Tongue (tissue), 2 donors: ENCODE data around the gene MCF2L. TPM values are rescaled to one million over a fixed set of nuclear protein-coding genes. Genes with fewer than 3 reads are reported as not detected.

Experiments used
- DNase-seq: peaks from one replicate; pipeline ENCODE4 v3.0.0-alpha.2; 2015
- total RNA-seq: library from RNA; depleted of rRNA; stranded (reverse); fragments of >200 nt; gene quantifications from one replicate; pipeline ENCODE4 v1.2.3, GENCODE V29; 2014

Gene MCF2L
- total RNA-seq, 1 donor from 2014 or later = 60.7 TPM

DNA sequence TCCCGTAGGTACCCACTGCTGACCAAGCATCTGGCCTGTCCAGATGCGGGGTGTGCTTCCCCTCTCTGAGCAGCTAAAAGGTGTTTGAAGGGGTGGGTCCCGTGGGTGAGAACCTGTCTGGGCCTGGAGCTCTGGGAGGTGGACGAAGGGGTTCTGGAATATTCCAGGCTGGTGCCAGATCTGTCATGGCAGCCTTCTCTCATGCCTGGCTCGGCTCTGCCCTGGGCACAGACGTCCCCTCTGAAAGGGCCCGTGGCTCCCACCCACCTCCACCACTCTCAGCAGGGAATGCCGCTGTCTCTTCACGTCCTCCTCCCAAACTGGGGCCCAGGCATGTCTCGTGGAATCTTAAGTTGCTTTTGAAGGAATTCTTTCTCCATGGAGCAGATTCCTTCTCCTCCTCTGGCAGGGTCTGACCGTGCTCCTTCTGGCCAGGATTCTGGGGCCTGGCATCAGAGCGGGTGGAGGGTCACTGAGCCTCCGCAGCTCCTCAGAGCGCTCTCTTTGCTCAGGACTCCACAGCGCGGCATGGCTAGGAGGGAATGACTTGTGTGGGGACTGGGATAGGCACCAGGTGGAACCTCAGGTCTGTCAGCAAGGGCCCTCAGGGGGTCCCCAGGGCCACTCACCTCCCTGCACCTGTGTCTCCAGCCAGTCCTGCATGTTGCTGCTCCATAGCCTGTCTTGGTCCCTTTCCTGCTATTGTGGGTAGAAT lies 5.9 kb upstream of the MCF2L start:
- DNase-seq = no peak

GRCh38 chr13:112963641-112964040 lies 5.4 kb upstream of the MCF2L start:
- DNase-seq = no peak

GRCh38 chr13:112964971-112965492 lies 4.0 kb upstream of the MCF2L start:
- peak; percentile 67 for DNase-seq

- DNase-seq = no peak
Observed at GRCh38 chr13:112965573-112966115, 3.4 kb upstream of the MCF2L start.

- DNase-seq = no peak
Observed at GRCh38 chr13:112966776-112967175, 2.2 kb upstream of the MCF2L start.

- no peak for DNase-seq
Observed at GRCh38 chr13:112967686-112968379, 1.2 kb upstream of the MCF2L start.

- peak; percentile 41 for DNase-seq
Observed at GRCh38 chr13:112968380-112968909, 569 bp upstream of the MCF2L start.

- DNase-seq = no peak
Observed at GRCh38 chr13:112969692-112970338, 801 bp downstream of the MCF2L start.

DNA sequence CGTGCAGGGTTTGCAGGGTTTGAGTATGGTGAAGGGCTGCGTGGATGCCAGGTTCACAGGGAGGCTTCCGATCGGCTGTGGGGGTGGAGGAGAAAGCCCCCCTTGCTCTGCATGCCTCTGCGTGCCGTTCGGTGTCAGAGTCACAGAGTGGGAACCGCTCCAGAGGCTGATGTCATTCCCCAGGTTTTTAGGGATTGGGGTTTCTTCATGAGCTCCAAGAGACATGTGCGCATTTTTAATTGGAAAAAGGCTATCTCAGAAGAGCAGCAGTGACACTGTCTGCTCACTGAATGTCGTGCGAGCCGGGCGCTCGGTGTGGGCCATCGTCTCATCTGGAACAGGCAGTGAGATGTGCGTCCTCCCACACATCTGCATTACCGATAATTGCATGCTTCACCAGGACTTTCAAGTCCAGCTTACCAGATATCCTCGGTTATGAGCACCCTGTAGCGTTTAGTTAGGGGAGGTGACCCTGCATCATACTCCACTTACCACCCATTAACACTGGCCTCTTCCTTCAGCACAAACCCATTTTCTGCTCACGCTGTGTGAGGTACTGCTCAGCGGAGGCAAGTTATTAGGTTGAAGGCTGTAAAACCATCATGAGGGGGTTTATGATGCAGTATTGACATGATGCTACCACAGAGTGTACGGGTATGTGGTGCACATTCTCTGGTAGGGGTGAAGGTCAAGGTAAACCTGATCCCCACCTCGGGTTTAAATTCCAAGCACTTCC lies 1.7 kb downstream of the MCF2L start:
- DNase-seq = peak; percentile 64

DNA sequence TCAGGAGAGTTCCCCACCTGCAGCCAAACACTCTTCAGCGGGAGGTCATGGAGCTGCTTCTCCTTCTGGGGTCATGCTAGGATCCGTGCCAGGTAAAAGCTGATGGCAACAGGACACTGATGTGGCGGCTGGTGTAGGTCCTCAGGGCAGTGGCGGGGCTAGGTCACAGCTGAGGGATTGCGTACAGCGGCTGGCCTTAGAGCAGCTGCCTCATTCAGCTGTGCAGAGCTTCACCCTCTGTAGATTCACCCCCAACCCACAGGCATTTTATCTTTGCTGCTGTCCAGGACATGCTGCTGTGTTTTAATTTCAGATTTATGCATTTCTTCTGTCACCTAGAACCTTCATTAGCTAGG lies 2.3 kb downstream of the MCF2L start:
- DNase-seq = peak; percentile 31

GRCh38 chr13:112972258-112972657 lies 3.2 kb downstream of the MCF2L start:
- no peak for DNase-seq

GRCh38 chr13:112972867-112973576 lies 4.0 kb downstream of the MCF2L start:
- DNase-seq = no peak

DNA sequence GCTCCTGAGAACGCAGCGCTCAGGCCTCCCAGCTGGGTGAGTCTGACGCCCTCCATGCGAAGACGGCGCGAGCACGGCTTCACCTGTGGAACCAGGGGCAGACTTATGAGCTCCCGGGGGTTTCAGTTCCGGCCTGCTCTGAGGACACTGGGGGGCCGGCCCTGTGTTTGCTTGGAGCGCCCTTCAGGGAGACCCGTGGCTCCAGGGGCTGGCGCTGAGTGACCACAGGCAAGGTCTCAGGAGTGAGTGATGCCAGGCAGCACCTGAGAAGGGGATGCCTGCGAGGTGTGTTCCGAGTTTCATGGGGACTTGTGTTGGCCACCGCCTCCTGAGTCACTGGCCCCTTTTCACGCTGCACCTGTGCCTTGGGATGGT lies 4.5 kb downstream of the MCF2L start:
- no peak for DNase-seq

DNA sequence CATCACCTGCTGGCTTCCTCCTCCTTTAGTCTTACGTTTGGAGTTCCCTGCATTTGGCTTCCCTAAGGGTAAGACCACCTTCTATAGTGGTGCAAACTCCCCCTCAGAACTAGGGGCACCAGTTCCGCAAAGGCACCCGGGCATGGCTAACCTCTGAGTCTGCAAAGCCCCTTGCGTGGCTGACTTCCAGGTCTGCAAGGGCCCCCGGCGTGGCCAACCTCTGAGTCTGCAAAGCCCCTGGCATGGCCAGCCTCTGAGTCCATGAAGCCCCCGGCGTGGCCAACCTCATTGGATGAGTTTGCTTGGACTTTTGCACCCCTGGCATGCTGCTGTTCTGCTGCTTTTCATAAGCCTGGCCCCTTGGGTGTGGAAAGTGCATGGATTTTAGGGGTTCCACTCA lies 5.1 kb downstream of the MCF2L start:
- DNase-seq = no peak

DNA sequence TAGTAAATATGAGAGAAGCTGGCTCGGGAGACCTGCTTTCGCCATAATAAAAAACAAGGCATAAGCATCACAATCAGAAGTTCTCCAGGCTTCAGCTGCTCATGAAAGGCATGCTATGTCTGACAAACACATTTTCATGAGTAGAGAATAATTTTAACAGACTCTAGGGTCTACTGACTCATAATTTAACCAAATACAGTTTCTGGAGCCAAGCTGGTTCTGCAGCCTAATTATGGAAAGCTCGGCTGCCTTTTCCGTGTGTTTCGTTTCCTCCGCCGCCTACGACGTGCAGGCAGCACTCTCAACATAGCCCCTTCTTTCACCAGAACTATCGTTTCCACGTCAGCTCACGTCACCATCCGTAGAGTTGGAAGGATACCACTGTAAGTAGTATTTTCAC lies 5.7 kb downstream of the MCF2L start:
- no peak for DNase-seq

- no peak for DNase-seq
Observed at GRCh38 chr13:112975401-112975939, 6.5 kb downstream of the MCF2L start.

DNA sequence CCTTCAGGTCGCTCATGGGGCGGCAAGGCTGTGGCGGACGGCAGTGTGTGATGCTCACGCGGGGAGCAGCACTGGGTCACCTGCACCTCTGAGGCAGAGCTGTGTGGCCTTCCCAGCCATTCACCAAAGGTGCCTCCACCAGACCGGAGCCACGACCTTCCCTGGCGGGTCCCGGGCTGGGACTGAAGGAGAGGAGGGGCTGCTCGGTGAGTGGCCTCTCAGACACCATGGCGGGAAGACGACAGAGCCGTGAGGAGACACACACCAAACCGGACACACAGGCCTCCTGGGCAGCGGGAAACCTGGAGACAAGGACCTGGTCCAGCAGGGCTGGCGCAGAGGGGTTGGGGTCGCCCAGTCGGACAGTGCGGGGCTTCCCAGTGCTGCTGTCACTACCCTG lies 7.5 kb downstream of the MCF2L start:
- no peak for DNase-seq

DNA sequence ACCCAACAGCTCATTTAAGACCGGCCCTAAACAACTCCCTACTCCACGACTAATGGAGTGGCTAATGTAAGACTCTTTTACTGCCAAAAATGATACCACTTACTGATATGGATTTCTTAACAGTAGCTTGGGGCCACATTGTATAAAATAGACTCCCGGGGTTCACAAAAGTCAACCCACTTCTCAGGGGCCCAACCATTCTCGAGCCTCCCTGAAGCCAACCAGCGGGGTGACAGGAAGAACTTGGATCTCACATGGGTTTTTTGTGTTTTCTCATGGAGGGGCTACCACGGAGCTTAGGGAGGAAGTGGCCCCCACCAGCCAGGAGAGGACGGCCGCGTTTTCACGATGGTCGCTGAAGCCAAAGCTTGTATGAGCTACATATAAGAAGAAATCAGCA lies 8.1 kb downstream of the MCF2L start:
- no peak for DNase-seq

- DNase-seq = no peak
Observed at GRCh38 chr13:112977525-112977924, 8.5 kb downstream of the MCF2L start.

DNA sequence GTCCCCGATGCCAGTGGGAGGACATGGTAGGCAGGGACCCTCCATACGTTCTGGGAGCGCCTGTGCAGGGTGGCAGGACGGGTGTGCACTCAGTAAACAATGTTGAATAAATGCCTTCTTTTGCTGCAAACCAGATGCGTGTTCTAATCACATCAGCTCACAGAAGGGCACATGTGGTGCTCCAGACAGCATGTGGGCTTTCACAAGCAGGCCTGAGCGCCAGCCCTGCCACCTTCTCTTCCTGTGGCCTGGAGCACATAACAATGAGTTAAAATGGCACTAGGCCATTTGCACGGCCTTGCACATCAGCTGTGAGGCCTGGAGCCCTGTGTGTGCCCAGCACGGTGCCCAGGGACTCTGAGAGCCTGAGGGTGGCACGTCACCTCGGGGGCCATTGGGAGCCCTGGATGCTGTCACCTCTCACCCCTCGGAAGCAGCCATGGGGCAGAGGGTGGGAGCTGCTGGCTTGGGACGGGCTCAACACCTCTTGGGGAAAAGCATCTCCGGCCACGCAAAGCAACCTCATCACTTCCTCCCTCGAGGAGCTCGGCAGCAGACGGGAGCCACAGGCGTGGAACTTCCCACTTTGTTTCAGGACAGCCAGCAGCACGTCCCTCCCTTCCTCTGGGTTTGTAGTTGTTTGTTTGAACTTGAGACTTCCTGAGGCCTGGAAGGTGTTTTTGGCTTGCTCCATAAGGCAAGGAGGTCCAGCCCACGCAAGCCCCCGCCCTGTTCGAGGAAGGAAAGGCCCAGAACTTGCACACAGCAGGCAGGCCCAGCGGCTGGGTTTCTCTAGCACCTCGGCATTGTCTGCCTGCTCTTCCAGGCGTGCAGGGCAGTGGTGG lies 9.8 kb downstream of the MCF2L start:
- peak; percentile 42 for DNase-seq
